GM23338 (cell line): ENCODE data around the gene SMARCC1. TPM values are rescaled to one million over a fixed set of nuclear protein-coding genes. Genes with fewer than 3 reads are reported as not detected.

Source experiments
- ATAC-seq: fragments of 200-7000 bp; cut with Tn5 transposase; 3 replicates; pipeline ENCODE4 v1.9.1; 2020
- DNase-seq: peaks from one replicate; pipeline ENCODE4 v3.0.0-alpha.2; 2015; ENCODE audit warnings: low spot score
- H2AFZ ChIP-seq: fragments of 200-600 bp; sonication (generic); 2 replicates; pipeline ENCODE4 v1.8.0; 2016; ENCODE audit warnings: antibody characterized with exemption, mild to moderate bottlenecking, moderate library complexity
- H3F3A ChIP-seq: fragments of 200-600 bp; sonication (generic); replicated peaks from 2 replicates; pipeline ENCODE4 v1.8.0; 2017; ENCODE audit warnings: antibody characterized with exemption, mixed run types, low read depth
- H3K27ac ChIP-seq: fragments of 200-600 bp; sonication (generic); 2 replicates; pipeline ENCODE4 v1.6.1; 2016; ENCODE audit warnings: low read depth
- H3K27me3 ChIP-seq: fragments of 200-600 bp; sonication (generic); 2 replicates; pipeline ENCODE4 v1.8.0; 2016; ENCODE audit warnings: mild to moderate bottlenecking, mixed run types, moderate library complexity; ENCODE audit not compliant: insufficient read depth
- H3K36me3 ChIP-seq: fragments of 200-600 bp; sonication (generic); 2 replicates; pipeline ENCODE4 v1.8.0; 2016; ENCODE audit warnings: mild to moderate bottlenecking; ENCODE audit not compliant: insufficient read depth
- H3K4me1 ChIP-seq: fragments of 200-600 bp; sonication (generic); 2 replicates; pipeline ENCODE4 v1.8.0; 2016; ENCODE audit warnings: mild to moderate bottlenecking, moderate library complexity; ENCODE audit not compliant: insufficient read depth
- H3K4me2 ChIP-seq: fragments of 200-600 bp; sonication (generic); 2 replicates; pipeline ENCODE4 v1.7.1; 2017; ENCODE audit warnings: mixed run types
- H3K4me3 ChIP-seq: fragments of 200-600 bp; sonication (generic); 2 replicates; pipeline ENCODE4 v1.6.1; 2016; ENCODE audit warnings: mixed run types
- H3K79me2 ChIP-seq: fragments of 200-600 bp; sonication (generic); replicated peaks from 2 replicates; pipeline ENCODE4 v1.8.0; 2017; ENCODE audit warnings: mild to moderate bottlenecking; ENCODE audit not compliant: insufficient read depth
- H3K9me2 ChIP-seq: fragments of 200-600 bp; sonication (generic); 2 replicates; pipeline ENCODE4 v1.8.0; 2017; ENCODE audit not compliant: insufficient read depth
- H4K20me1 ChIP-seq: fragments of 200-600 bp; sonication (generic); replicated peaks from 2 replicates; pipeline ENCODE4 v1.8.0; 2017; ENCODE audit warnings: mild to moderate bottlenecking; ENCODE audit not compliant: insufficient read depth
- H3K27ac Mint-ChIP-seq: 2 replicates; pipeline ENCODE4 v1.8.0; 2020; ENCODE audit warnings: inconsistent platforms, mild to moderate bottlenecking, moderate library complexity, mixed read lengths
- H3K27me3 Mint-ChIP-seq: 3 replicates; pipeline ENCODE4 v1.8.0; 2022; ENCODE audit warnings: low read depth, mild to moderate bottlenecking, moderate library complexity, mixed read lengths, inconsistent platforms; ENCODE audit not compliant: insufficient read depth, poor library complexity
- H3K36me3 Mint-ChIP-seq: 3 replicates; pipeline ENCODE4 v1.8.0; 2021; ENCODE audit warnings: low read depth, mild to moderate bottlenecking, inconsistent platforms, moderate library complexity, mixed read lengths
- H3K4me1 Mint-ChIP-seq: 3 replicates; pipeline ENCODE4 v1.8.0; 2020; ENCODE audit warnings: mild to moderate bottlenecking, inconsistent platforms, mixed read lengths
- H3K4me3 Mint-ChIP-seq: 3 replicates; pipeline ENCODE4 v1.8.0; 2021; ENCODE audit warnings: moderate library complexity, mild to moderate bottlenecking, inconsistent platforms, mixed read lengths
- H3K9me3 Mint-ChIP-seq: 3 replicates; pipeline ENCODE4 v1.8.0; 2020; ENCODE audit warnings: moderate library complexity, mild to moderate bottlenecking, inconsistent platforms, mixed read lengths
- CREB1 ChIP-seq: fragments of 250-450 bp; sonication (Bioruptor Pico); IDR thresholded peaks from 2 replicates; pipeline ENCODE4 v1.5.0; 2020; ENCODE audit warnings: low read depth, mild to moderate bottlenecking, moderate library complexity
- EZH2 ChIP-seq: fragments of 200-600 bp; sonication (generic); IDR thresholded peaks from one replicate; pipeline ENCODE4 v1.8.0; 2017; ENCODE audit warnings: antibody characterized with exemption, mild to moderate bottlenecking, low read depth; ENCODE audit not compliant: unreplicated experiment
- EZH2phosphoT487 ChIP-seq: fragments of 200-600 bp; sonication (generic); IDR thresholded peaks from one replicate; pipeline ENCODE4 v1.8.1; 2018; ENCODE audit warnings: antibody characterized with exemption; ENCODE audit not compliant: unreplicated experiment
- JUNB ChIP-seq: IDR thresholded peaks from one replicate; pipeline ENCODE4 v1.6.1; 2016; ENCODE audit warnings: antibody characterized with exemption; ENCODE audit not compliant: unreplicated experiment
- NANOG ChIP-seq: IDR thresholded peaks from 2 replicates; pipeline ENCODE4 v1.6.1; 2016; ENCODE audit warnings: antibody characterized with exemption, borderline replicate concordance
- POLR2AphosphoS5 ChIP-seq: IDR thresholded peaks from 2 replicates; pipeline ENCODE4 v1.6.1; 2016; ENCODE audit warnings: antibody characterized with exemption, low read depth
- STAT1 ChIP-seq: IDR thresholded peaks from one replicate; pipeline ENCODE4 v1.6.1; 2016; ENCODE audit warnings: antibody characterized with exemption; ENCODE audit not compliant: unreplicated experiment
- ZNF114 ChIP-seq: fragments of 250-450 bp; sonication (Bioruptor Pico); IDR thresholded peaks from 2 replicates; pipeline ENCODE4 v1.5.0; 2020; ENCODE audit warnings: mild to moderate bottlenecking, moderate library complexity
- ZNF331 ChIP-seq: fragments of 250-450 bp; sonication (Bioruptor Pico); IDR thresholded peaks from 2 replicates; pipeline ENCODE4 v1.5.0; 2020; ENCODE audit warnings: low read depth, mild to moderate bottlenecking, moderate library complexity
- polyA plus RNA-seq: library from polyadenylated mRNA; unstranded; fragments of >200 nt; fragmentation: Nextera tagmentation; extraction: Ambion mirVana; gene quantifications from 2 replicates; pipeline ENCODE4 v1.2.1, GENCODE V29; 2016
- total RNA-seq: library from RNA; depleted of rRNA; stranded (reverse); fragments of >200 nt; shearing (Covaris generic); gene quantifications from 2 replicates; pipeline ENCODE4 v1.2.3, GENCODE V29; 2014
- TF ChIP-seq, protein P1 (sequence below): fragments of 250-450 bp; sonication (Bioruptor Pico); IDR thresholded peaks from 2 replicates; pipeline ENCODE4 v1.5.0; 2020; ENCODE audit warnings: mild to moderate bottlenecking, moderate library complexity
- TF ChIP-seq, protein P2 (sequence below): IDR thresholded peaks from 2 replicates; pipeline ENCODE4 v1.6.1; 2016; ENCODE audit warnings: antibody characterized with exemption
- TF ChIP-seq, protein P3 (sequence below): IDR thresholded peaks from one replicate; pipeline ENCODE4 v1.6.1; 2018; ENCODE audit warnings: antibody characterized with exemption; ENCODE audit not compliant: unreplicated experiment
- TF ChIP-seq, protein P4 (sequence below), 2 experiments: fragments of 200-600 bp in 1 of 2; sonication (generic) in 1 of 2; conservative IDR thresholded peaks; 2 replicates each; pipeline versions ENCODE4 v1.5.1 to v1.6.1; 2016 to 2017; ENCODE audit warnings: antibody characterized with exemption in 2 of 2, low read depth in 2 of 2, mild to moderate bottlenecking in 2 of 2, moderate library complexity in 1 of 2

SMARCC1 gene
- total and polyA plus RNA-seq, 2 experiments from 2014 or later: 105 to 171 TPM

DNA sequence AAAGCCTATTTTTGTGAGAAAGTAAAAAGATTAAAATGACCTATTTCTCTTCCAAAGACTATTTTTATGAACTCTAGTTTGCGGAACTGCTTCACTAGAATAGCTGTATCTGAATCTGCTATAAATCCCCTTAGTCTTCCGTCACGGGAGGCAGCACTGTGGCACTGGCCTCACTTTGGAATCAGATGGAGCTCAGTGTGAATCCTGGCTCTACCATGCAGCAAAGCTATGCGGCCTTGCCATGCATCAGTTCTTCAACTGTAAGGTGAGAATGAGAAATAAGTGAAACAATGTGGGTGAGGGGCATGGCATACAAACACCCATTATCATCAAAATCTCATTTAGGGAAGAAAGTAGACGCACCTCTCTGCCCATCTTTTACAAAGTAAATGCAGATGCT is 175.5 kb downstream of the SMARCC1 start:
- H3K9me2 ChIP-seq: no peaks in the 10 kb centered on the region
- peaks cover 47% of the 10 kb centered on the region for H3K36me3 ChIP-seq
- Mint-ChIP-seq H3K4me1 (no peaks in the 10 kb centered on the region), H3K9me3 (no peaks in the 10 kb centered on the region), H3K27ac (no peak overlapping the region), H3K36me3 (peaks cover 78% of the 10 kb centered on the region), H3K4me3 (no peak overlapping the region), H3K27me3 (peaks cover 6% of the 10 kb centered on the region)
- no peak for ATAC-seq
- H4K20me1 ChIP-seq: peaks cover 15% of the 10 kb centered on the region; the same call in 1 of the 2 replicates
- no peak for DNase-seq
- TF ChIP-seq POLR2AphosphoS5 (no peak), JUNB (no peak), CREB1 (no peak), EZH2phosphoT487 (no peak), STAT1 (no peak), EZH2 (no peak), ZNF114 (CRISPR knock-in tag) (no peak), ZNF331 (CRISPR knock-in tag) (no peak), NANOG (no peak)
- TF ChIP-seq, protein P1, sequence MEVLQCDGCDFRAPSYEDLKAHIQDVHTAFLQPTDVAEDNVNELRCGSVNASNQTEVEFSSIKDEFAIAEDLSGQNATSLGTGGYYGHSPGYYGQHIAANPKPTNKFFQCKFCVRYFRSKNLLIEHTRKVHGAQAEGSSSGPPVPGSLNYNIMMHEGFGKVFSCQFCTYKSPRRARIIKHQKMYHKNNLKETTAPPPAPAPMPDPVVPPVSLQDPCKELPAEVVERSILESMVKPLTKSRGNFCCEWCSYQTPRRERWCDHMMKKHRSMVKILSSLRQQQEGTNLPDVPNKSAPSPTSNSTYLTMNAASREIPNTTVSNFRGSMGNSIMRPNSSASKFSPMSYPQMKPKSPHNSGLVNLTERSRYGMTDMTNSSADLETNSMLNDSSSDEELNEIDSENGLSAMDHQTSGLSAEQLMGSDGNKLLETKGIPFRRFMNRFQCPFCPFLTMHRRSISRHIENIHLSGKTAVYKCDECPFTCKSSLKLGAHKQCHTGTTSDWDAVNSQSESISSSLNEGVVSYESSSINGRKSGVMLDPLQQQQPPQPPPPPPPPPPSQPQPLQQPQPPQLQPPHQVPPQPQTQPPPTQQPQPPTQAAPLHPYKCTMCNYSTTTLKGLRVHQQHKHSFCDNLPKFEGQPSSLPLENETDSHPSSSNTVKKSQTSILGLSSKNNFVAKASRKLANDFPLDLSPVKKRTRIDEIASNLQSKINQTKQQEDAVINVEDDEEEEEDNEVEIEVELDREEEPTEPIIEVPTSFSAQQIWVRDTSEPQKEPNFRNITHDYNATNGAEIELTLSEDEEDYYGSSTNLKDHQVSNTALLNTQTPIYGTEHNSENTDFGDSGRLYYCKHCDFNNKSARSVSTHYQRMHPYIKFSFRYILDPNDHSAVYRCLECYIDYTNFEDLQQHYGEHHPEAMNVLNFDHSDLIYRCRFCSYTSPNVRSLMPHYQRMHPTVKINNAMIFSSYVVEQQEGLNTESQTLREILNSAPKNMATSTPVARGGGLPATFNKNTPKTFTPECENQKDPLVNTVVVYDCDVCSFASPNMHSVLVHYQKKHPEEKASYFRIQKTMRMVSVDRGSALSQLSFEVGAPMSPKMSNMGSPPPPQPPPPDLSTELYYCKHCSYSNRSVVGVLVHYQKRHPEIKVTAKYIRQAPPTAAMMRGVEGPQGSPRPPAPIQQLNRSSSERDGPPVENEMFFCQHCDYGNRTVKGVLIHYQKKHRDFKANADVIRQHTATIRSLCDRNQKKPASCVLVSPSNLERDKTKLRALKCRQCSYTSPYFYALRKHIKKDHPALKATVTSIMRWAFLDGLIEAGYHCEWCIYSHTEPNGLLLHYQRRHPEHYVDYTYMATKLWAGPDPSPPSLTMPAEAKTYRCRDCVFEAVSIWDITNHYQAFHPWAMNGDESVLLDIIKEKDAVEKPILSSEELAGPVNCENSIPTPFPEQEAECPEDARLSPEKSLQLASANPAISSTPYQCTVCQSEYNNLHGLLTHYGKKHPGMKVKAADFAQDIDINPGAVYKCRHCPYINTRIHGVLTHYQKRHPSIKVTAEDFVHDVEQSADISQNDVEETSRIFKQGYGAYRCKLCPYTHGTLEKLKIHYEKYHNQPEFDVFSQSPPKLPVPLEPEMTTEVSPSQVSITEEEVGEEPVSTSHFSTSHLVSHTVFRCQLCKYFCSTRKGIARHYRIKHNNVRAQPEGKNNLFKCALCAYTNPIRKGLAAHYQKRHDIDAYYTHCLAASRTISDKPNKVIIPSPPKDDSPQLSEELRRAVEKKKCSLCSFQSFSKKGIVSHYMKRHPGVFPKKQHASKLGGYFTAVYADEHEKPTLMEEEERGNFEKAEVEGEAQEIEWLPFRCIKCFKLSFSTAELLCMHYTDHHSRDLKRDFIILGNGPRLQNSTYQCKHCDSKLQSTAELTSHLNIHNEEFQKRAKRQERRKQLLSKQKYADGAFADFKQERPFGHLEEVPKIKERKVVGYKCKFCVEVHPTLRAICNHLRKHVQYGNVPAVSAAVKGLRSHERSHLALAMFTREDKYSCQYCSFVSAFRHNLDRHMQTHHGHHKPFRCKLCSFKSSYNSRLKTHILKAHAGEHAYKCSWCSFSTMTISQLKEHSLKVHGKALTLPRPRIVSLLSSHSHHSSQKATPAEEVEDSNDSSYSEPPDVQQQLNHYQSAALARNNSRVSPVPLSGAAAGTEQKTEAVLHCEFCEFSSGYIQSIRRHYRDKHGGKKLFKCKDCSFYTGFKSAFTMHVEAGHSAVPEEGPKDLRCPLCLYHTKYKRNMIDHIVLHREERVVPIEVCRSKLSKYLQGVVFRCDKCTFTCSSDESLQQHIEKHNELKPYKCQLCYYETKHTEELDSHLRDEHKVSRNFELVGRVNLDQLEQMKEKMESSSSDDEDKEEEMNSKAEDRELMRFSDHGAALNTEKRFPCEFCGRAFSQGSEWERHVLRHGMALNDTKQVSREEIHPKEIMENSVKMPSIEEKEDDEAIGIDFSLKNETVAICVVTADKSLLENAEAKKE (CRISPR knock-in tag): no peak
- TF ChIP-seq, protein P2, sequence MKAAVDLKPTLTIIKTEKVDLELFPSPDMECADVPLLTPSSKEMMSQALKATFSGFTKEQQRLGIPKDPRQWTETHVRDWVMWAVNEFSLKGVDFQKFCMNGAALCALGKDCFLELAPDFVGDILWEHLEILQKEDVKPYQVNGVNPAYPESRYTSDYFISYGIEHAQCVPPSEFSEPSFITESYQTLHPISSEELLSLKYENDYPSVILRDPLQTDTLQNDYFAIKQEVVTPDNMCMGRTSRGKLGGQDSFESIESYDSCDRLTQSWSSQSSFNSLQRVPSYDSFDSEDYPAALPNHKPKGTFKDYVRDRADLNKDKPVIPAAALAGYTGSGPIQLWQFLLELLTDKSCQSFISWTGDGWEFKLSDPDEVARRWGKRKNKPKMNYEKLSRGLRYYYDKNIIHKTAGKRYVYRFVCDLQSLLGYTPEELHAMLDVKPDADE: no peak
- TF ChIP-seq, protein P3, sequence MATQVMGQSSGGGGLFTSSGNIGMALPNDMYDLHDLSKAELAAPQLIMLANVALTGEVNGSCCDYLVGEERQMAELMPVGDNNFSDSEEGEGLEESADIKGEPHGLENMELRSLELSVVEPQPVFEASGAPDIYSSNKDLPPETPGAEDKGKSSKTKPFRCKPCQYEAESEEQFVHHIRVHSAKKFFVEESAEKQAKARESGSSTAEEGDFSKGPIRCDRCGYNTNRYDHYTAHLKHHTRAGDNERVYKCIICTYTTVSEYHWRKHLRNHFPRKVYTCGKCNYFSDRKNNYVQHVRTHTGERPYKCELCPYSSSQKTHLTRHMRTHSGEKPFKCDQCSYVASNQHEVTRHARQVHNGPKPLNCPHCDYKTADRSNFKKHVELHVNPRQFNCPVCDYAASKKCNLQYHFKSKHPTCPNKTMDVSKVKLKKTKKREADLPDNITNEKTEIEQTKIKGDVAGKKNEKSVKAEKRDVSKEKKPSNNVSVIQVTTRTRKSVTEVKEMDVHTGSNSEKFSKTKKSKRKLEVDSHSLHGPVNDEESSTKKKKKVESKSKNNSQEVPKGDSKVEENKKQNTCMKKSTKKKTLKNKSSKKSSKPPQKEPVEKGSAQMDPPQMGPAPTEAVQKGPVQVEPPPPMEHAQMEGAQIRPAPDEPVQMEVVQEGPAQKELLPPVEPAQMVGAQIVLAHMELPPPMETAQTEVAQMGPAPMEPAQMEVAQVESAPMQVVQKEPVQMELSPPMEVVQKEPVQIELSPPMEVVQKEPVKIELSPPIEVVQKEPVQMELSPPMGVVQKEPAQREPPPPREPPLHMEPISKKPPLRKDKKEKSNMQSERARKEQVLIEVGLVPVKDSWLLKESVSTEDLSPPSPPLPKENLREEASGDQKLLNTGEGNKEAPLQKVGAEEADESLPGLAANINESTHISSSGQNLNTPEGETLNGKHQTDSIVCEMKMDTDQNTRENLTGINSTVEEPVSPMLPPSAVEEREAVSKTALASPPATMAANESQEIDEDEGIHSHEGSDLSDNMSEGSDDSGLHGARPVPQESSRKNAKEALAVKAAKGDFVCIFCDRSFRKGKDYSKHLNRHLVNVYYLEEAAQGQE: no peak
- TF ChIP-seq, protein P4, sequence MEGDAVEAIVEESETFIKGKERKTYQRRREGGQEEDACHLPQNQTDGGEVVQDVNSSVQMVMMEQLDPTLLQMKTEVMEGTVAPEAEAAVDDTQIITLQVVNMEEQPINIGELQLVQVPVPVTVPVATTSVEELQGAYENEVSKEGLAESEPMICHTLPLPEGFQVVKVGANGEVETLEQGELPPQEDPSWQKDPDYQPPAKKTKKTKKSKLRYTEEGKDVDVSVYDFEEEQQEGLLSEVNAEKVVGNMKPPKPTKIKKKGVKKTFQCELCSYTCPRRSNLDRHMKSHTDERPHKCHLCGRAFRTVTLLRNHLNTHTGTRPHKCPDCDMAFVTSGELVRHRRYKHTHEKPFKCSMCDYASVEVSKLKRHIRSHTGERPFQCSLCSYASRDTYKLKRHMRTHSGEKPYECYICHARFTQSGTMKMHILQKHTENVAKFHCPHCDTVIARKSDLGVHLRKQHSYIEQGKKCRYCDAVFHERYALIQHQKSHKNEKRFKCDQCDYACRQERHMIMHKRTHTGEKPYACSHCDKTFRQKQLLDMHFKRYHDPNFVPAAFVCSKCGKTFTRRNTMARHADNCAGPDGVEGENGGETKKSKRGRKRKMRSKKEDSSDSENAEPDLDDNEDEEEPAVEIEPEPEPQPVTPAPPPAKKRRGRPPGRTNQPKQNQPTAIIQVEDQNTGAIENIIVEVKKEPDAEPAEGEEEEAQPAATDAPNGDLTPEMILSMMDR (conservative IDR thresholded peaks at IDR 0.05; ENCODE audit: low read depth in 2 of 2): no peak
- H3K4me1 ChIP-seq: no peaks in the 10 kb centered on the region
- H3K27me3 ChIP-seq: no peaks in the 10 kb centered on the region
- peaks cover 24% of the 10 kb centered on the region for H3K79me2 ChIP-seq
- no peak overlapping the region for H3K27ac ChIP-seq
- H3K4me2 ChIP-seq: no peak overlapping the region
- H3K4me3 ChIP-seq: no peak overlapping the region
- peaks cover 7% of the 10 kb centered on the region; the same call in 1 of the 2 replicates for H3F3A ChIP-seq
- H2AFZ ChIP-seq: no peak overlapping the region
